NCI-H345 treated with DMSO at 0.1 percent for 48 hours (cell line): Measurements from ENCODE around the gene CFAP300.

Experiments used
- DNase-seq: peaks from one replicate; lab custom pipeline; 2025; ENCODE audit not compliant: unreplicated experiment; lab: John Stamatoyannopoulos, UW

The CFAP300 gene

DNA sequence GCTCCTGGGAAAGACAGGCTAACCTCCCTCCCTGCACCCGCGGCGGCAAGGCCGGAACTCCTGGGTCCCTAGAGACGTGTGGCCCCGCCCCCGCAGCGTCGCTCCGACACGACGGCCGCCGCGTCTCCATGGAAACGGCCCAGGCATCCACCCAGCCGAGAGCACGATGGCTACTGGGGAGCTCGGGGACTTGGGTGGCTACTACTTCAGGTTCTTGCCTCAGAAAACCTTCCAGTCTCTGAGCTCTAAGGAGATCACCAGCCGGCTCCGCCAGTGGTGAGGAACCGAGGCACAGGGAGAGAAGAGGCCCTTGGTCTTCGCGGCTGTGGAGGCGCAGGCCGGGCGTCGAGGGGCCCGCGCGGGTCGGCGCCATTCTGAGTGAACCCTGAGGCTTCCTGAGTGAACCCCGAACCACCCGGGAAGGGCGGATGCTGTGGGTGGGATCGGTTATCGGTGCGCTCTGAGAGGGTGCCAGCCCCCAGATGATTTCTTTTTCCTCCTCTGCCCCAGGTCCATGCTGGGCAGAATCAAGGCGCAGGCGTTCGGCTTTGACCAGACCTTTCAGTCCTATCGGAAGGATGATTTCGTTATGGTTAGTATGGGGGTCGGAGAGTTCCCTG is at the start of gene CFAP300:
CFAP300 (plus strand) TSS at position 133 of the 620 bp plus-strand sequence; CDS start at position 167, 34 bp downstream.
- peak; percentile 82 for DNase-seq

DNA sequence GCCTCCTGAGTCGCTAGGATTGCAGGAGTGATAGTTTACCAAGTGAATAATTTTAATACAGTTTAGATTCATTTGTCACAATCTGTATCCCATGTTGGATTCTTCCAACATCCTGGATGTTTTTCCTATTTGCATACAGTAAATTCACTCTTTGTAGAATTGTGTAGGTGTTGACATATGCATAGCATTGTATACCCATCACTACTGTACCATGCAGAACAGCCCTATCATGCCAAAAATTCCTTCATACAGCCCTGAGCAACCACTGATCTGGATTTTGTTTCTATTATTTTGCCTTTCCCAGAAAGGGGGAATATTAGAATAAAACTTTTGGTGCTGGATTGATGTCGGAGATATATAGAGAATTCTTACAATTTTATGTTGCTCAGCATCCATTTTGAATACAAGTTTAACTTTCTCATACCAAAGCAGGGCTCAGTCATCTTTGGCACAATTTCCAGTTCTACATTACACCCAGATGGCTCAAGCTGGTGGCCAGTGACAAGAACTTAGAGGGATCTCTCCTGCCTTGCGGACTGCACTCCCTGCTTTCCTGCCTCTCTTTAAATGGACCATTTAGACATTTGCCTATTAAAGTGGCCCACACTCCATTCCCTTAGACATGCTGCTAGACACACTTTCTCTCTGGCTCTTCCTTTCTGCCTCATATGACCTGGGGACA is 45.4 kb upstream of the CFAP300 start:
- no peak for DNase-seq

DNA sequence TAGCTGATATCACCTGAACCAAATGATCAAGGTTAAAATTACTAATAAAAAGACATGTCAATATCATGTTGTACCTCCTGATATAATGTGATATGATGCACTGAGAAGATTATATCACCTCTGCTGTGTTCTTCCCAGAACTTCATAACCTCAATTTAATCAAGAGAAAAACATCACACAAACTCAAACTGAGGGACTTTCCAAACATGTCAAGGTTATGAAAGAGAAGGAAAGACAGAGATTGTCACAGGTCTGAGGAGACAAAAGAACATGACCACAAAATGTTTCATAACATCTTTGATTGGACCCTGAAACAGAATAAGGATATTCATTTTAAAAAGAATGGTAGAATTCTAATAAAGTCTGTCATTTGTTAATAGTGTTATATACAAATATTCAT is 43.0 kb upstream of the CFAP300 start:
- DNase-seq: no peak

DNA sequence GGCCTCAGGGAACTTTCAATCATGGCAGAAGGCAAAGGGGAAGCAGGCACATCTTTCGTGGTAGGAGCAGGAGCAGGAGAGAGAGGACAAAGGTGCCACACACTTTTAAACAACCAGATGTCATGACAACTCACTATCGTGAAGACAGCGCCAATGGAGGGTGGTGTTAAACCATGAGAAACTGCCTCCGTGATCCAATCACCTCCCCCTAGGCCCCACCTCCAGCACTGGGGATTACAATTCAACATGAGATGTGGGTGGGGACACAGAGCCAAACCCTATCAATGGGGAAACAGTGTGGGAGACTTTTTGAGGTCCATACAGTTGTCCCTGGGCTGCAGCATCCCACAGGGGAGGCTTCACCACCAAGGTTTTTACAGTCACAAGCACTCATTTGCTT is 41.9 kb upstream of the CFAP300 start:
- no peak for DNase-seq

DNA sequence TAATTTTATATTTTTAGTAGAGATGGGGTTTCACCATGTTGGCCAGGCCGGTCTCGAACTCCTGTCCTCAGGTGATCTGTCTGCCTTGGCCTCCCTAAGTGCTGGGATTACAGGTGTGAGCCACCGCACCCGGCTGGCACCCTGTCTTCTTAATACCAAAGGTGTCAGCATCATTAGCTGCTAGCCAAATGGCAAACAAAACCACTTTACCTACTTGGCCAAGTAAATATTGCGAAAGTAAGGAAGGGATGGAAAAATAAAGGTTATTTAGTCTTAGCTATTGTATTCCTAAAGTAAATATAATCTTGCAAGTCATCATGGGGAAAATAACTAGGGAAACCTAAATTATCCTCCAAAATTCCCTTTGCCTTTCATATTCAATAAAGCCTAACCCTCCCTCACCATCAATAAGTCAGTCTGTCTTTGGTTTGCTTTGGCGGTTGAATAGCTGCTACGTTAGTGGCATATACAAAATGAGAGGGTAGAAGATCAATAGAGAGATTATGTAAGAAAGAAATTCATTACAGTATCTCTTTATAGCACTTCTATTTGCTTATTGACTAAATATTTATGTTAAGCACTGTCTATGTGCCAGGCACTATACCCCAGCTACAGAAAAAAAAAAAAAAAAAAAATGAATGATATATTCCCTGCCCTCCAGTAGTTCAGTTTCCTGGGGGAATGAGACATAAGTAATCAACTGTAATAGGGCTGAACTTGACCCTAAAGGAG is 40.2 kb upstream of the CFAP300 start:
- DNase-seq: no peak

DNA sequence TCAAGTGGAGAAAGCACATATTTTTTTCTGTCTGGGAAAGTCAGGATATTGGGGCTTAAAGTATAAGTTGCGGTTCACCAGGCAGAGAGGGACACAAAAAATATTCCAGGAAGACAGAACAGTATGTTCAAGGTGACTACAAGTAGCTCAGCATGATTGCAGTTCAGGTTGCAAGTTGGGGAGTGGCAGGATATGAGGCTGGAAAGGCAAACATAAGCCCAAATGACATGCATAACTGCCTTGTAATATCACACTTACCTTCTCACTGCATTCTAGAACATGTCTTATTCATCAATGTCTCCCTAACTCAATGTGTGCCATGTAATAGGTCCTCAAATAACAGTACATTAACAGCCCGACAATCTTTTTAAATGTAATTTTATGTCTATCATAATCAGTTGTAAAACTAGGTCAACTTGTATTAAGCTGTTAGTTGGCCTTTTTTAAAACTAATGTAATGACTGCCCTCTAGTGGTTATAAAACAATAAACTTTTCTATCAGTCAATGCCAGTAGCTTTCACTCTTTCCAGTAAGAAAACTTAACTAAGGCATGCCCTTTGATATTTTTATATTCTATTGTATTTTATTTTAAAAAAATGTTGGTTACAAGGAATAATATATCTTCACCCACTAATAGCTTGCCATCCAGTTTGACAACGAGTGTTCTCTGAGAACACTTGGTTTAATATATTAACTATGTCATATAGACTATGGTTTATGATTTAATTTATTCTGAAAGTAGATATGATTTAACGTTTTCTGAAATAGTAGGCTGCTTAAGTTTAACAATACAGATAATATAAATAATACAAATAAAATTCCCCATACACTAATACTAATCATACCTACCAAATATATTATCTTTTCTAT is 39.4 kb upstream of the CFAP300 start:
- peak; percentile 74 for DNase-seq

DNA sequence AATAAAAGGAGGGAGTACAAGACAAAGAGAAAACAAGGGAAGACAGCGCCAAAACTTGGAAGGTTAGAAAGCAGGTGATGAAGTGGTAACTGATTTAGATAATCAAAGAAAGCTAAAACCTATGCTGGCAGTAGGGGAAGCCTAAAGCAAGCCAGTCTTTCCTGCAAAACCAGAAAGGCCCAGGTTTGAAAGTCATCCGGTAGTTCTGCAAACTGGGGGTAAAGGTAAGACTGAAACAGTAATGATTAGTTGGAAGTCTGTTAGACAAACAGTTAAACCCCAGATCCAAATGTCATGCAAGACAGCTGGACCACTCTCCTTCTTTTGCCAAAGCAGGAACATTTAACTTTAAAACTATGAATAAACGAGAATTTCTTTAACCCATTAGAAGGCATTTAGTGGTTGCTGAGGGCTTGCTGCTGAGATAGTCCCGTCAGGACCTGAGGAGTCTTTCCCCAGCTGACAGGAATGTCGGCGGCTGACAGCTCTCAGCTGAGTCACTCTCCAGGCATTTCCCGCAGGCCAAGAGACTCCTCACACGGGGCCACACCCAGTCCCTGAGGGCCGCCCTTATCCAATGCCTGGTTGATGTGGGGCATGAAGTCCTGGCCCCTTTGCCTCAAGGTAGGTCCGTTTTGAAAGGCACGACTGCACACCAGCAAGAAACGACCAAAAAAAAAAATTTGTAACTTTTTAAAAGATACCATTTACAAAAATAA is 36.3 kb upstream of the CFAP300 start:
- DNase-seq: no peak

DNA sequence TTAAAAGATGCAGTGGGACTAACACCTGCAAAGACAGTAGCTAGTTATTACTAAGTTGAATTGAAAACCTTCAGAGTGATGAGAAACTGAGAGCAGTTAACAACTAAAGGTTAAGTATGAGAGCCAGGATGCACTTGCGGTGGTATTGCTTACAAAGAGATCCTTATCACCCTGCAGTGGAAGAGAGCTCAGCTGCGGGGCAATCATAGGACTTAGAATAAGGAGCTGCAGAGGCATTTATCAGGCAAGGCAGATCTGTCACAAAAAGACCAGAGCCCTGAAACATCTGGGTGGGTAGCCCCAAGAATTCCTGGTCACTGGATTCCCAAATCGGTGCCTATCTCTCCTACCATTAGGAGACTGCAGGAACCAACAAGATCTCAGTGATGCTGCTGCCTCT is 34.3 kb upstream of the CFAP300 start:
- no peak for DNase-seq

DNA sequence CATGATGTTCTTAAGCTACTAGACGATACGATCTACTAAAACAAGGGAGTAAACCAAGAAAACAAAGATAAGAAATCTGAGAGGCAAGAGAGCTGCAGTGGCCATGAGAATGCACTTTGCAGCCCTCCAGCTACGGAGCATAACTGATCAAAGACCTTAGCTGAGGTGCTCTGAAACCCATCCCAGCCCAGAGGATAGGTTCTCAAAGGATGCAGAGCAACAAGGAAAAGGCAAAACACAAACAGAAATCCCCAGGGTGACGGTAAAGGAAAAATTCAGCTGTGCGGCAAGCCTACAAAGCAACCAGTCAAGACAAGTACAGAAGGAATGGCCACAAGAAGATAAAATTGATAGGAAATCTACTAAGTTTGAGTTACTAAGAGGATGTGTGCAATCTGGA is 32.5 kb upstream of the CFAP300 start:
- no peak for DNase-seq

DNA sequence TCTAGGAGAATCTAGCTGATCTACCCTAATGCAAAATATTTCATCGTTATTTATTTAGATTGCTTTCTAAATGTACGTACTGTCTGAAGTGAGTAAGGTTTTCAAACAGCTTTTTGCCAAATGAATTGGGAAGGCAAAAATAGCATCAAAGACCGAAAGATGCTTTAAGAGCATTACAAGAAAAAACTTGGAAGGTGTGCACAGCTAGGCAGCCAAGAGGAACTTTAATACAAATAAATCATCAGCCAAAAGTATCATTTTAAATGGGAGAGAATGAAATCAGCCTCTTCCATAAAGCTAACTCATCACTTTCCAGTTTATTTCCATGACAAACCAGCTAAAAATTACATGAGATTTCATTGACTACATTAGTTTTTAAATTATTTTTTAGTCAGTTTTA is 30.2 kb upstream of the CFAP300 start:
- DNase-seq: no peak

DNA sequence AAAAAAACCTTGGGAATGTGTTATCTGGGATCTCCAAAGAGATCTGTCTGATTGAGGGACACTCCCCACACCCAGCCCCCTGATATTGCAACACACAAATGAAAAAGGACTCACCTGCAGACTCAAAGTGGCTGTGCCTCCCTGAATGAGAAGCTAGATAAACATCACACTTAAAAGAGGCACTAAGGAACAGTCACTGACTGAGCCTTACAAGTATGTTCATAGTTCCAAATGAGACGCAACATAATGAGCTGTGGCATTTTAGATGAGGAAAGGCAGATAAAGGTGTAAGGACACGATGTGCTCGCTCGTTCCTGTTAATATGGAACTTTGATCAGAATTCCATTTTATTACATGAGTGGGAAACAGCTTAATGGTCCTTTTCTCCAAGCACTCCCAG is 21.0 kb upstream of the CFAP300 start:
- DNase-seq: no peak

DNA sequence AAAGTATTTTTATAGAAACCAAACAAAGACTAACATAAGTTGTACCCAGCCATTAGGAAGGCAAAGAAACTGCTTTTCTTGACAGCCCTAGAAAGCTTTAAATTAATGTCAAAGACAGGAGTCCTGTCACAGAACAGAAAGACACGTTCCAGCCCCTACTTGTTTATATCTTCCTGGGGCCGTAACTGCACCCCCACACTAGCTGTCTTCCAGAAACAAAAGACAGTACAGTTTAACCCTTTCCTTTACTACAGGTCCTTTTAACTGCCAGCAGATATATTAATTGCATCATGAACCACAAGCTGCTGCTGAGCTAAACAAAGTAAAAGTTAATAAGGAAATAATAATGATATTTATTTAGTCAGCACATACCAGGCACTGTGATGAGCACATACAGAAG is 20.3 kb upstream of the CFAP300 start:
- no peak for DNase-seq

DNA sequence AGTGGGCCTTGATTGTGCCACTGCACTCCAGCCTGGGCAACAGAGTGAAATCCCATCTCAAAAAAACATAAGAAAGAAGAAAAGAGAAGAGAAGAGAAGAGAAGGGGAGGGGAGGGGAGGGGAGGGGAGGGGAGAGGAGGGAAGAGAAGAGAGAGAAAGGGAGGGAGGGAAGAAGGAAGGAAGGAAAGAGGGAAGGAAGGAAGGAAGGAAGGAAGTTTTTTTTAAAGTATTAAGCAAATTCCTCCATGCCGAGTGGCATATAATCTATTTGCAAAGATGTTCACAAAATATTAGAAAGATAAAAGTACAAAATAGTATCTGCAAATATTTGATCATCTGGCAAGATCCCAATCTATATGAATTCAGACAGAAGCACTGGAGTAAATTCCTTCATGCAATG is 10.5 kb upstream of the CFAP300 start:
- DNase-seq: no peak

DNA sequence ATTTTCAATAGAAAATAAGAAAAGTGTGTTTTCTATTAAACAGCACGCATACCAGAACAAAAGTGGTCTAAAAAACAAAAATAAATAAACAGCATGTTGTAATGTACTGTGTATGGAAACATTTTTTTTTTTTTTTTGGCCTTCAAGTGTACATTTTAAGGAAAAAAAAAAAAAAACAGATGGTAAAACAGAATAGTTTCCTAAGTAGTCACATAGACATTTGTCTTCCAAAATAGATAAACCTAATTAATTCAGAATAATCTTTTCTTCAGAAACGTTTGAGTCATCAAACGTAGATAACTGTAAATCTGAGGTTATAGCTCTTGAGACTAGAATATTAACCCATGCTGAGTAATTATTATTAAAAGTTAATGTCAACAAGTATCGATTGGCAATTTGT is 396 bp upstream of the CFAP300 start:
- DNase-seq: no peak

DNA sequence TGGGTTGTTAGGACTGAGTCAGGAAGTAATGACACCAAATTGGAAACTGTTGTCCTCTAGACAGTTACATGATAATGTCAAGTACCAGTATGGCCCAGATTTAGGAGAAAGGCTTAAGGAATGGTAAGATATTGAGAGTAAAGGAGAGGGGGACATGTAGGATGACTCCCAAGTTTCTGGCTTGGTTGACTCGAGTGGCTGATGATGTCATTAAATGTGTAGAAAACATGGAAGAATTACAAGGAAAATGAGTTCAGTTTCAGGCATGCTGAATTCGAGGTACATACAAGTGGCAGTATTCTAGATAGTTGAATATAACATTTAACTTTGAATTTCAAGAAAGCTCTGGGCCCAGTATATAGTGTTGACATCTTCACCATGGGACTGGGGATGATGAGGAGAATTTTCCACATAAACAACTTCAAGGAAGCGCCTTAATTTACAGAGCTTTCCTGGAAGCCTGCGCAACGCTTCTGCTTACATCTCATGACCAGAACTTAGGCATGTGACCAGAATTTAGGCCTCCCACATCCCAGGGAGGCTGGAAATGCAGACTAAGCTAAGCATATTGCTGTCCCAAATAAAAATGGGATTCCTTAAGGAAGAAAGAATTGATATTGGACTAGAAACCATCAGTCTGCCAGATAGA is 3.8 kb downstream of the CFAP300 start:
- no peak for DNase-seq

DNA sequence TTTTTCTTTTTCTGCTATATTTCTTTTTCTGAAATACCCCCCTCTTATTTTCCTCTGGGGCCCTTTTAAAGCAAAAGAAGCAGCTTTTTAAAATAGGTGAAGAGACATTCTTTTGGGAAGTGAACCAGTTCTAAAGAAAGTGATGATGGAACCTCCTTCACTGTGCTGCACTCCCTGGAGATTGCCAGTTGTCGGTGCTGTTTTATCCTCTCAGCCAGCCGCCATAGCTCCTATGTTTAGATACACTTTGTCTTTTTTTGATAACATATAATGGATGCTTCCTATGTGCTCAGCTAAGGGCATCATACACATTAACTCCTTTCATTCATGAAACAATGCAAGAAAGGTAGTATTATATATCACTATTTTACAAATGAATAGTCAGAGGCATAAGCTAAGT is 14.0 kb downstream of the CFAP300 start:
- DNase-seq: no peak

DNA sequence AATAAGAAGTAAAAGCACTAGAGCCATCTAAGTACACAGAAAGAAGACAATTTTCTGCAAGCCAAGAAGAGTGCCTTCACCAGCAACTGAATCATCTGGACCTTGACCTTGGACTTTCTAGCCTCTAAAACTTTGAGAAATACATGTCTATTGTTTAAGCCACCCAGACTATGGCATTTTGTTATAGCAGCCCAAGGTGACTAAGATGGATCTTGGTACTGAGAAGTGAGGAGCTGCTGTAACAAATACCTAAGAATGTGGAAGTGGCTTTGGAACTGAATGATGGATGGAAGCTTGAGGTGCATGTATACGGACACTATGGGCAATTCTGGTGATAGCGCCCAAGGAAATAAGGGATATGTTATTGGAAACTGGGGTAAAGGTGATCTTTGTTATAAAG is 14.9 kb downstream of the CFAP300 start:
- DNase-seq: no peak

DNA sequence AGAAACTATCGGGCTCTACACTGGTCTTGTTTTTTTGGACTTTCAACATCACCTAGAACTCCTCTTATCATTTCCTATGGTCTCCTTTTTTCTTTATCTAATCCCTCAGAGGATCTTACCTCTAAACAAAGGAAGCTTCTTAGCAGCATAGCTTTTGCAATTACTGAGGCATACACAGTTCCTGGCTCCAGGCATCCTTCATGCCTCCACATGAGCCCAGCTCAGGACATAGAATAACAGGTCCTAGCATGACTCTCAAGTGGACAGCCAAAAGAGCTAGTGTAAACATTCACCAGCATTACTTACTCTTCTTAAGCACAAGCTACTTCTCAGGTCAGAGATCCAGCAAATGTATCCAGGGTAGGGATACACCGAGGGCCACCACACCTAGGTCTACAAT is 17.1 kb downstream of the CFAP300 start:
- DNase-seq: no peak

DNA sequence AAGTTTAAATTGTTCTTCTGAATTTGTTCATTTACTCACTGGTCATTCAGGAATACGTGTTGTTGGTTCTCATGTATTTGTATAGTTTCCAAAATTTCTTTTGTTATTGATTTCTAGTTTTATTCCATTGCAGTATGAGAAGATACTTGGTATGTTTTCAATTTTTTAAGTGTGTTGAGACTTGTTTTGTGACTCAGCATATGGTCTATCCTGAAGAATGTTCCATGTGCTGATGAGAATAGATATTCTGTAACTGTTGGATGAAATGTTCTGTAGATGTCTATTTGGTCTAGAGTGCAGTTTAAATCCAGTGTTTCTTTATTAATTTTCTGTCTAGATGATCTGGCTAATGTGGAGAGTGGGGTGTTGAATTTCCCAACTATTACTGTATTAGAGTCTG is 23.5 kb downstream of the CFAP300 start:
- DNase-seq: no peak
